Measurements from ENCODE around the gene C3orf33. TPM values are rescaled to one million over a fixed set of nuclear protein-coding genes. Genes with fewer than 3 reads are reported as not detected.

C3orf33 gene
- 1.2 and 3.1 TPM in 2 replicates for total RNA-seq

GRCh38 chr3:155805802-155806618 is at the start of gene C3orf33:
Gene C3orf33, minus strand, starts transcription at chr3:155806278. Its CDS starts 26 bp downstream, at chr3:155806252.

GRCh38 chr3:155854141-155854940 is 48.3 kb upstream of the C3orf33 start, which contains the start of gene SLC33A1:
Gene SLC33A1, minus strand, starts transcription at chr3:155854427. Its CDS starts 430 bp downstream, at chr3:155853997.

GRCh38 chr3:155744626-155745324 is 61.3 kb downstream of the C3orf33 start, which contains the start of gene PLCH1:
Gene PLCH1, minus strand, starts transcription at chr3:155745071. Its CDS starts 40,847 bp downstream, at chr3:155704224.

Other genes starting within 250 kb of the C3orf33 start
- gene PLCH1, start 61.2 kb downstream of the C3orf33 start, total RNA-seq, result not detected in 2 replicates
- 31.6 and 46.6 TPM in 2 replicates for gene SLC33A1, start 48.1 kb upstream of the C3orf33 start, total RNA-seq
- 22.5 and 28.9 TPM in 2 replicates for gene GMPS, start 64.4 kb upstream of the C3orf33 start, total RNA-seq